Stimulated activated CD4-positive, alpha-beta T cell treated with anti-CD3 and anti-CD28 coated beads, Interleukin-15, amount 100 ng/mL, for 48 hours (primary cell): ENCODE measurements around the gene SKIDA1.
"Not testable (repeated sequence)": the region's sequence is repeated elsewhere in the genome, so short reads cannot be mapped to it uniquely, and the experiment has no call there.

Experiments
- DNase-seq, 2 donors: peaks; one replicate each; pipeline ENCODE4 v3.0.0-alpha.2; 2020; ENCODE audit warnings: low read depth in 2 of 2

Gene SKIDA1

GRCh38 chr10:21525367-21526187 lies at the start of gene SKIDA1:
TSS of gene SKIDA1 (minus strand) at chr10:21525682. CDS start at chr10:21517822, 7,860 bp downstream.
- DNase-seq = peak in 1 of 2 donors; percentile 45

GRCh38 chr10:21574514-21574913 lies 49.0 kb upstream of the SKIDA1 start:
- not testable (repeated sequence) for DNase-seq

- DNase-seq = no peak
Measured at GRCh38 chr10:21572578-21572977, 47.1 kb upstream of the SKIDA1 start.

GRCh38 chr10:21570761-21571521 lies 45.5 kb upstream of the SKIDA1 start:
- no peak for DNase-seq

GRCh38 chr10:21558984-21559383 lies 33.5 kb upstream of the SKIDA1 start:
- not testable (repeated sequence) for DNase-seq

- DNase-seq = no peak
Measured at GRCh38 chr10:21556527-21556926, 31.0 kb upstream of the SKIDA1 start.

GRCh38 chr10:21552638-21553037 lies 27.2 kb upstream of the SKIDA1 start:
- DNase-seq = no peak

- no peak for DNase-seq
Measured at GRCh38 chr10:21547246-21547645, 21.8 kb upstream of the SKIDA1 start.

GRCh38 chr10:21540701-21541100 lies 15.2 kb upstream of the SKIDA1 start:
- not testable (repeated sequence) for DNase-seq

GRCh38 chr10:21536874-21537273 lies 11.4 kb upstream of the SKIDA1 start:
- DNase-seq = no peak

- not testable (repeated sequence) for DNase-seq
Measured at GRCh38 chr10:21535976-21536375, 10.5 kb upstream of the SKIDA1 start.

- DNase-seq = no peak
Measured at GRCh38 chr10:21535494-21535965, 10.0 kb upstream of the SKIDA1 start.

- no peak for DNase-seq
Measured at GRCh38 chr10:21534604-21535493, 9.4 kb upstream of the SKIDA1 start.

GRCh38 chr10:21534280-21534586 lies 8.8 kb upstream of the SKIDA1 start:
- no peak for DNase-seq

GRCh38 chr10:21533467-21534279 lies 8.2 kb upstream of the SKIDA1 start, which contains the start of gene MLLT10:
TSS of gene MLLT10 (plus strand) at chr10:21534232. CDS start at chr10:21534645, 413 bp downstream.
- peak; percentile 83 to 86 for DNase-seq

GRCh38 chr10:21532694-21533466 lies 7.4 kb upstream of the SKIDA1 start:
- DNase-seq = no peak

- DNase-seq = no peak
Measured at GRCh38 chr10:21531164-21531563, 5.7 kb upstream of the SKIDA1 start.

GRCh38 chr10:21530641-21531040 lies 5.2 kb upstream of the SKIDA1 start:
- no peak for DNase-seq

GRCh38 chr10:21530168-21530567 lies 4.7 kb upstream of the SKIDA1 start:
- DNase-seq = no peak
